ENCODE data around the gene ARHGAP22. TPM values are rescaled to one million over a fixed set of nuclear protein-coding genes. Genes with fewer than 3 reads are reported as not detected.

The ARHGAP22 gene
- total RNA-seq, 4 donors from 2014 or later, result 2.2 to 9.1 (median 4.8) TPM

GRCh38 chr10:48507933-48508790, 96.7 kb downstream of the ARHGAP22 start:
- intact Hi-C loops (cut with DNase I), result no loop called here
- 92% methylated on average over 6 of the region's 7 CpGs for WGBS
- no peak for DNase-seq (ENCODE audit: extremely low spot score)
- Histone ChIP-seq H3K27ac (replicated peaks in 1 of 4) (no peak overlapping the region), H3K9me3 (no peaks in the 10 kb centered on the region), H3K4me3 (no peak overlapping the region), H3K4me1 (peaks cover 0 to 11% (median 8%) of the 10 kb centered on the region in 4 donors), H3K36me3 (no peaks in the 10 kb centered on the region), H3K27me3 (no peaks in the 10 kb centered on the region)
- TF ChIP-seq EP300 (IDR thresholded peaks at IDR 0.05) (no peak), POLR2A (IDR thresholded peaks at IDR 0.05; ENCODE audit: low read depth) (no peak), POLR2AphosphoS5 (IDR thresholded peaks at IDR 0.05) (no peak), CTCF (IDR thresholded peaks at IDR 0.05) (no peak)

- H3K4me1 ChIP-seq, result peaks cover 0 to 11% (median 8%) of the 10 kb centered on the region in 4 donors
- 88% methylated on average over 4 of the region's 6 CpGs for WGBS
- no peak overlapping the region for H3K27ac ChIP-seq (replicated peaks in 1 of 4)
- no peak for DNase-seq (ENCODE audit: extremely low spot score)
- no peaks in the 10 kb centered on the region for H3K27me3 ChIP-seq
- no peaks in the 10 kb centered on the region for H3K9me3 ChIP-seq
- no peaks in the 10 kb centered on the region for H3K36me3 ChIP-seq
- TF ChIP-seq POLR2A (IDR thresholded peaks at IDR 0.05; ENCODE audit: low read depth) (no peak), POLR2AphosphoS5 (IDR thresholded peaks at IDR 0.05) (no peak), CTCF (IDR thresholded peaks at IDR 0.05) (no peak), EP300 (IDR thresholded peaks at IDR 0.05) (no peak)
- intact Hi-C loops (cut with DNase I), result no loop called here
- H3K4me3 ChIP-seq, result no peak overlapping the region
Measured at GRCh38 chr10:48507494-48507893, 97.4 kb downstream of the ARHGAP22 start.

- H3K4me3 ChIP-seq, result no peak overlapping the region
- TF ChIP-seq CTCF (IDR thresholded peaks at IDR 0.05) (no peak), POLR2A (IDR thresholded peaks at IDR 0.05; ENCODE audit: low read depth) (no peak), EP300 (IDR thresholded peaks at IDR 0.05) (no peak), POLR2AphosphoS5 (IDR thresholded peaks at IDR 0.05) (no peak)
- 80% methylated on average over 8 of the region's 8 CpGs for WGBS
- H3K9me3 ChIP-seq, result no peaks in the 10 kb centered on the region
- peak; percentile 79 for DNase-seq (ENCODE audit: extremely low spot score)
- peaks cover 0 to 11% (median 8%) of the 10 kb centered on the region in 4 donors for H3K4me1 ChIP-seq
- no peaks in the 10 kb centered on the region for H3K36me3 ChIP-seq
- intact Hi-C loops (cut with DNase I), result no loop called here
- no peak overlapping the region for H3K27ac ChIP-seq (replicated peaks in 1 of 4)
- no peaks in the 10 kb centered on the region for H3K27me3 ChIP-seq
Measured at GRCh38 chr10:48506147-48506917, 98.5 kb downstream of the ARHGAP22 start.

- DNase-seq (ENCODE audit: extremely low spot score), result peak; percentile 55
- H3K9me3 ChIP-seq, result no peaks in the 10 kb centered on the region
- no peak for TF ChIP-seq POLR2AphosphoS5 (IDR thresholded peaks at IDR 0.05)
- TF ChIP-seq EP300 (IDR thresholded peaks at IDR 0.05), result no peak
- TF ChIP-seq POLR2A (IDR thresholded peaks at IDR 0.05; ENCODE audit: low read depth), result no peak
- no peak for TF ChIP-seq CTCF (IDR thresholded peaks at IDR 0.05)
- 84% methylated on average over 14 of the region's 15 CpGs for WGBS
- no peak overlapping the region for H3K4me3 ChIP-seq
- intact Hi-C loops (cut with DNase I), result no loop called here
- H3K27ac ChIP-seq (replicated peaks in 1 of 4), result no peak overlapping the region
- H3K36me3 ChIP-seq, result no peaks in the 10 kb centered on the region
- H3K4me1 ChIP-seq, result peaks cover 0 to 11% (median 8%) of the 10 kb centered on the region in 4 donors
- H3K27me3 ChIP-seq, result no peaks in the 10 kb centered on the region
Measured at GRCh38 chr10:48505394-48506112, 99.3 kb downstream of the ARHGAP22 start.
